HG03139 (cell line): ENCODE measurements around the gene FAM83C.

ENCODE experiments used
- ATAC-seq: cut with Tn5 transposase; IDR thresholded peaks from one replicate; pipeline ENCODE4 v1.9.1; 2021; ENCODE audit not compliant: unreplicated experiment

FAM83C gene

DNA sequence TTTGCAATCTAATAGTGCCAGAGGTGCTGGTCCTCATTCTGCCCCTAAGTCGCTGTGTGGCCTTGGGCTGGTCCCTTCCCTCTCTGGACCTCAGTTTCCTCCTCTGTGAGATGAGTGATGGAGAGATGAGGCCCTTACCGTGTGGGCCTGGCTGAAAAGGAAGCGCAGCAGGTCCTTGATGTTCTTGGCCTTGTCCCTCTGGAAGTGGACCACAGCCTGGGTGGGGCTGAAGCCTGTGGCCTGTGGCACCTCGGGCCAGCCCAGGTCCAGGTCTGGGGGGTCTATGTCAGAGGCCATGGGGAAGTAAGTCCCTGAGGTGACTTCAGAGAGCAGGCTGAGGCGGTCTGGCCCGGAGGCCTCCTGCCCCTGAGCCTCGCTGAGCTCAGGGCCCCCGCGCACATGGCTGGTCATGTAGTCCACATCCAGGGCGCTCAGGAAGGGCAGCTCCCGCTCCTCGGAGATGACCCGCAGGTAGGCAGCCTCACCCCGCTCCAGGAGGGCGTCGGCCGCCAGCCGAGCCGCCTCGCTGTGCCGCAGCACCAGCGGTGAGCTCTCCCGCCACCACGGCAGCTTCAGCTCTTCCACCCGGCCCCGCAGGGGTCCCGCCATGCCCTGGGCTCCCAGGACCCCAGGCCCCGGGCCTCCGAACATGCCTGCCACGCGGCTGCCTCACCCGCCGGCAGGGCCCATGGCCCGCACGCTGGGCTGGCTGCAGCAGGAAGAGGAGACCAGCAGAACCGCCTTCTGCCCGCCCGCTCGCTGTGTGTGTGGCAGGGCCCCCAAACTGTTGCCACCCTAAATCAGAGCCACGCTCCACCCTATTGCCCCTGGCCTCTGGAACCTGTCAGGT is at the start of gene FAM83C:
Gene FAM83C (minus strand): TSS at position 772 of the 850 bp plus-strand sequence. CDS start 121 bp downstream, at position 651.
- no peak for ATAC-seq

GRCh38 chr20:35341366-35342028 is 49.3 kb upstream of the FAM83C start:
- ATAC-seq = no peak

GRCh38 chr20:35340436-35340835 is 48.2 kb upstream of the FAM83C start:
- ATAC-seq = no peak

DNA sequence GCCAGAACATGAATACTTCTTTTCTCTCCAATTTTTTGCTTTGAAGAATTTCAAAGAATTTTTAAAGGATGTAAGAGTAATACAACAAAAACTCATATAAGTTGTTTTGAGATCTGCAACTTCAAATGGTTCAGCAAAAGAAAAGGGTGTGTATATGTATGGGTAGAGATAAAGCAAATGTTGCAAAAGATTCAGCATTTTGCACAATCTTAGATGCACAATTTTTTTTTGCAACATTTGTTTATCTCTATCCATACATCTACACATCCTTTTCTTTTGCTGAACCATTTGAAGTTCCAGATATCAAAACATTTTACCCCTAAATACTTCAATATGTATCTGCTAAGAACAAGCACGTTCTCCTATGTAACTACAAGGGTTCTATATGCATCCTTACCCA is 47.4 kb upstream of the FAM83C start:
- ATAC-seq = no peak

DNA sequence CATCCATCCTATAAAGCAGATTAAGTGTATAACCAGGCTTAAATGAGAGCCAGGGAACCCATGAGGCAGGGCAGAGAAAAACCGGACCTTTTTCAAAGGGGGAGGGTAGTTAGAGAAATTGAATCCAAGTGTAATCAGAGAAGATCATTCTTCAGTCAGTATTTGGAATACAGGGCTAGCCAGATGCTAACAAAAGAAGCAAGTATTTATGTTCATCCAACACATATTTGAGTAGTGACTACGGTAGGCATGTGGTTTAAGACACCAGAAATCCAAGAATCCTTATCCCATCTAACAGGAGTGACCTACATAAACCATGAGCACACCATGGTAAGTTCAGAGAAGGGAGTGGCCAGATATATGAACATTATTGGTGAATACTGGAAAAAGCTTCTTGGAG is 46.8 kb upstream of the FAM83C start:
- no peak for ATAC-seq

- ATAC-seq = no peak
Observed at GRCh38 chr20:35334311-35335101, 42.3 kb upstream of the FAM83C start.

GRCh38 chr20:35333606-35334005 is 41.4 kb upstream of the FAM83C start:
- no peak for ATAC-seq

- ATAC-seq = no peak
Observed at GRCh38 chr20:35332540-35333200, 40.4 kb upstream of the FAM83C start.

DNA sequence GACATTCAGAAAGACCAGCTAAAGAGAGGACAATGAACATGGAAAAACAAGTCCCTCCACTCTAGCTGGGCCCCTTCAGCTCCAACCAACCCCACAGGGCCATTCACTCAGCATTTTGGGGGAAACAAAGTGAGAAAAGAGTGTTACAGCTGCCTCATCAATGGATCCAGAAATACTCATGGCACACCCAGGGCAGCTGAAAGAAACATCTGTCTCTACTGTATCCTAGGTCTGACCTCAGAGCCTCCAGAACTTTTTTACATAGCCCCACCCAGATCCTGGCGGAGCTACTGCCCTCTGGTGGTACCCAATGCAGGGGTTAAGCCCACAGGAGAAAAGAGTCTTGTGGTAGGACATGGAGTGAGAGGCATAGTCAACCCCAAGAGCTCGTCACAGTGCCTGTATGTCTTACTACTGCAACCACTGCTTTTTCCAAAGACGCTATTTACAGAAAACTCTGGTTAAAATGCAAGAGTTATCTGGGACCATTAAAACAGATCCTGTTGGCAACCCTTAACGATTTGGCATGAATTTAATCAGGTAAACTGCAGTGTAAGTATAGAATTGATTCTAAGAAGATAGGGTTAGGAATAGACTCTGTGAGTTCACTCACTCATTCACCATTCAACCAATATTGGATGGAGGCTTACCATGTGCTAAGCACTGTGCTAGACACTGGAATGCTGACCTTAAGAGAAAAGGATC is 37.4 kb upstream of the FAM83C start:
- no peak for ATAC-seq

GRCh38 chr20:35328689-35329088 is 36.5 kb upstream of the FAM83C start:
- no peak for ATAC-seq

- ATAC-seq = no peak
Observed at GRCh38 chr20:35328095-35328685, 36.0 kb upstream of the FAM83C start.

GRCh38 chr20:35327074-35327976 is 35.1 kb upstream of the FAM83C start:
- no peak for ATAC-seq

DNA sequence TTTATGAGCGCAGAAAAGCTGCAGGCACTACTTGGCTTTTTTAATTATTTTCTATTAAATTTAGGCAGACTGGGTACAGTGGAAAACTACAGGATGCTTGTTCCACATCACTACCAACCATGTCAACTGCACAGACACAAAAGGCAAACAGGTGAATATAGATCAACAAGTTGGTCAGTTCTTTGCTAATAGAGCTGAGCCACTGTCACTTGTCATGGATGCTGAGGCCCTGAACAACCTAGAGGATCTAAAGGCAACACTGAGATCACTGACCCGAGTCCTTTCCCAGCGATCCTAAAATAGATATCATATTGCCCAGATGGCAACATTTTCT is 34.5 kb upstream of the FAM83C start:
- no peak for ATAC-seq

- ATAC-seq = no peak
Observed at GRCh38 chr20:35326021-35326739, 34.0 kb upstream of the FAM83C start.

- ATAC-seq = no peak
Observed at GRCh38 chr20:35325401-35325800, 33.2 kb upstream of the FAM83C start.

DNA sequence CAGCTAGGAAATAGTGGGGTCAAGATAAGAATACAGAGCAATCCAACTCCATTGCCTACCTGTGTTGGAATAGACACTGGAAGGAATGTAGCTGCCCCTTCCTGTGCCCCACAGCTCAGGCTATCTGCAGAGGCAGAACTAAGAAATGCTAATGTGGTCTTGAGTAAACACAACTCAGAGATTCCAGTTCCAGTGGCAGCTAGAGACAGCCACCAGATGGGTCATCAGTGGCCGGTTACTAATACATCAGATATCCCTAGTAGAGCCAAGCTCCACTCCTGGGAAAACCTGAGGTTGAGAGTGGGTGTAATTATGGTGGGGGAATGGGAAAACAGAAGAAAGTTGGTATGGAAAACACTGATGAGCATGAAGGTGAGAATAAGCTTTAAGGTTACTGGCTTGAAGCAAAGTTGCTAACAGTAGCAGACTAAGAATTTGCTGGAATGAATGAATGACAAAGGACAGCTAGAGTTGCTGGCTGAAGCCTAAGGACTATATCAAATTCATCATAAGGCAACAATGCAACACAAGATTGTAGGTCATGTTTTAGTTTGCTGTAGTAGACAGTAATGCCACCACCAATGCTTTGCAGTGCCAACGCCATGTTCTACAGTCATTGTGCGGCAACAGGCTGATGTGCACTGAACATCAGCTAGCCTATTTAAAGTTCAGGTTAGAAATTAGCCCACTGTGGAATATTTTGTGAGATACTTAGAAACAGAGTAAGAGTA is 28.3 kb upstream of the FAM83C start:
- ATAC-seq = no peak

DNA sequence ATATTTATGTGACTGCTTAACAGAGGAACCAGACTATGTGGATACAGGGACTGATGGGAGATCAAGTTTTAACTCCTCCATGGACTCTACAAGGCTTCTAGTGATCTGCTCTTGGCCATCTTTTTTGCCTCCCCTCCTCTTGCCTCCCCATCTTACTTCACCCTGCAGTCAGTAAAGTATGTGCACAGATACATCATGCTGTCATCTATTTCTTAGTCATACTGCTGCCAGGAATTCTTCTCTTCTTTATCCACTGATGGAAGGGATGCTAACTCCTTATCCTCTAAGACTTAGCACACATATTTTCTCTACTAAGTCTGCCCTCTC is 27.6 kb upstream of the FAM83C start:
- ATAC-seq = no peak
